ENCODE results near the gene ARL3. TPM values are rescaled to one million over a fixed set of nuclear protein-coding genes. Genes with fewer than 3 reads are reported as not detected.

The ARL3 gene
- total RNA-seq, 5 donors from 2014 or later (not counting 1 experiment from before 2014, with no cell fraction given), result 2.7 to 5.0 (median 3.5) TPM

DNA sequence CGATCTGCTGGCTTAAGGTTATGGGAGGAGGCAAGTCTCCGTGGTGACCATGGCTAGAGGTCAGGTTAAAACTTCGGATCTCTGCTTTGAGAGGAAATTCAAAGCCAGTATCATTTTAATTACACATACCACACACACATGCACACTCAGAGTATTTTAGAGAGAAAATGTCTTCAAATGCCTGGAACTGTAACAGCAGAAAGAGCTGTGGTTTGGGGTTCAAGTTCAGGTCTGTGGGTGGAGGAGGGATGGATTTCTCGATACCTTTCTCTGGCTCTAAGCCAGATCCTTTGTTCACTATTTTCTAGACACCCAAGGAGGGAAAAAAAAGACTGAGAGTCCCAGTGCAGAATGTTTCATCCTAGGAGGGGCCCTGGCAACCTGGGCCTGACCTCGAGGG is 32.5 kb downstream of the ARL3 start:
- POLR2A ChIA-PET, result interaction anchor here in 1 of 2 donors (0.7 kb wide), 1 partner anchor 592 kb away, joined by 3 read pairs; no protein-coding TSS in a partner anchor
- H3K4me3 Mint-ChIP-seq, result no peak overlapping the region

DNA sequence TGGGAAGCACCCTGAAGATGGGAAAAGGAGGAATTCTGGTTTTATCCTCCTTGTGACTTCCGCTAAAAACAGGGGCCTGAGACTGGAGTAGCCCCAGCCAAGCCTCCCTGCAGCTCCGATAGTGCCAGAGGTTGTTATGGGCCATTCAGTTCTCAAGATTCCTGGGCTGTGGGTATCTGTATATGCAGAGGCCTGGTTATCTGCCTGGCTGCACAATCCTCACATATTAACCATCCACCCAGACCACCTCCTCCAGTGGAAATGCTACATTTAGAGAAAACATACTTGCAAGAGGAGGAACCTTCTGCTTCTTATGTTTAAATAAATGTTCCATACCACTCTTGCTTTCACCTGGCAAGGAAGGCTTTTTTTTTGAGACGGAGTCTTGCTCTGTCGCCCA is 34.6 kb downstream of the ARL3 start:
- no peak overlapping the region for H3K4me3 Mint-ChIP-seq
- H3K9me3 Mint-ChIP-seq, result no peaks in the 10 kb centered on the region
- 100% methylated on average over 3 of the region's 4 CpGs for WGBS (ENCODE audit: insufficient coverage)
- POLR2A ChIA-PET, result no interaction called here
- no peak for DNase-seq
- peaks cover 32 to 34% of the 10 kb centered on the region in 2 experiments for H3K4me1 ChIP-seq (ENCODE audit: control insufficient read depth in 1 of 2, extremely low read depth in 1 of 2, insufficient read depth in 2 of 2, low read length in 2 of 2)
- peaks cover 19% of the 10 kb centered on the region for H3K36me3 Mint-ChIP-seq
- H3K4me1 Mint-ChIP-seq, result peaks cover 41 to 53% (median 41%) of the 10 kb centered on the region in 3 donors
- H3K27ac Mint-ChIP-seq, result no peak overlapping the region
- no peak overlapping the region for H3K27ac ChIP-seq (ENCODE audit: low read length)
- H3K9me3 ChIP-seq, result no peaks in the 10 kb centered on the region
- CTCF ChIA-PET, result no interaction called here
- ATAC-seq (replicated peaks in 1 of 4), result no peak
- peaks cover 0 to 4% of the 10 kb centered on the region in 2 donors for H3K36me3 ChIP-seq (ENCODE audit: control insufficient read depth in 2 of 2, extremely low read depth in 1 of 2, insufficient read depth in 1 of 2, low read length in 1 of 2)
- H3K4me3 ChIP-seq (ENCODE audit: control insufficient read depth in 1 of 2, extremely low read depth in 1 of 2, low read length in 1 of 2), result no peak overlapping the region
- no peaks in the 10 kb centered on the region for H3K27me3 Mint-ChIP-seq
- H3K27me3 ChIP-seq (replicated peaks in 1 of 2; ENCODE audit: control insufficient read depth in 2 of 2, extremely low read depth in 1 of 2, insufficient read depth in 2 of 2, low read length in 1 of 2), result no peaks in the 10 kb centered on the region

More for the DNA sequence above, 32.5 kb downstream of the ARL3 start:
- Histone ChIP-seq H3K27me3 (replicated peaks in 1 of 2; ENCODE audit: control insufficient read depth in 2 of 2, extremely low read depth in 1 of 2, insufficient read depth in 2 of 2, low read length in 1 of 2) (no peaks in the 10 kb centered on the region), H3K4me1 (ENCODE audit: control insufficient read depth in 1 of 2, extremely low read depth in 1 of 2, insufficient read depth in 2 of 2, low read length in 2 of 2) (peaks cover 12 to 14% of the 10 kb centered on the region in 2 experiments), H3K9me3 (no peaks in the 10 kb centered on the region), H3K4me3 (ENCODE audit: control insufficient read depth in 1 of 2, extremely low read depth in 1 of 2, low read length in 1 of 2) (no peak overlapping the region), H3K36me3 (ENCODE audit: control insufficient read depth in 2 of 2, extremely low read depth in 1 of 2, insufficient read depth in 1 of 2, low read length in 1 of 2) (peaks cover 0 to 9% of the 10 kb centered on the region in 2 donors), H3K27ac (ENCODE audit: low read length) (no peak overlapping the region)
- Mint-ChIP-seq H3K4me1 (peaks cover 21 to 32% (median 25%) of the 10 kb centered on the region in 3 donors), H3K9me3 (no peaks in the 10 kb centered on the region), H3K27ac (peak overlapping the region in 1 of 2 donors; percentile 31), H3K27me3 (no peaks in the 10 kb centered on the region), H3K36me3 (peaks cover 23% of the 10 kb centered on the region)
- no peak for ATAC-seq (replicated peaks in 1 of 4)
- WGBS (ENCODE audit: insufficient coverage), result no CpG with 5 or more reads among the region's 5 CpGs
- no peak for DNase-seq
- CTCF ChIA-PET, result no interaction called here

DNA sequence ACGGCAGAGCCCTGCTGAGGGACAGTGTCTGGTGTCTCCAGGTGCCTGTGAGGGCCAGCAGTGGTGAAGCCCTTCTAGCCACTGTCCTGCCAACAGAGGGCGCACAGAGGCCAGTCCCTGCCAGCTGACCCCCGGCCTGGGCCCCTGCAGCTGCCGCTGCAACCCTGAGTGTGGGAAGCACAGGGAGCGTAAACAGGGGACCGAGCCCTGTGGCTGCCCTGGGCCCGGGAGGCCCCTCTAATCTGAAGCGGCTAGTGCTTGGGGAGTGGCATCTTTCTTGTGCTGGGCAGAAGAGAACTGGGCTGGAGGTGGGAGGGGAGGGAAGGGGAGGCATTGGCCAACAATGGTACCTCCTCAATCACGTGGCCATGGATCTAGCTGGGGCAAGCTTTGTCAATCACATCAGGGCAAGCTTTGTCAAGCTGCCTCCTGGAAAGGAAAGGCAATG is 35.3 kb downstream of the ARL3 start:
- Mint-ChIP-seq H3K4me3 (no peak overlapping the region), H3K27ac (peak overlapping the region; percentile 49 to 73), H3K27me3 (no peaks in the 10 kb centered on the region), H3K9me3 (no peaks in the 10 kb centered on the region), H3K4me1 (peaks cover 48 to 61% (median 48%) of the 10 kb centered on the region in 3 donors), H3K36me3 (peaks cover 18% of the 10 kb centered on the region)
- no peak overlapping the region for H3K4me3 ChIP-seq (ENCODE audit: control insufficient read depth in 1 of 2, extremely low read depth in 1 of 2, low read length in 1 of 2)
- POLR2A ChIA-PET, result interaction anchor here in 1 of 2 donors (0.9 kb wide), 1 partner anchor 7 kb away, joined by 3 read pairs; no protein-coding TSS in a partner anchor
- peaks cover 33 to 41% of the 10 kb centered on the region in 2 experiments for H3K4me1 ChIP-seq (ENCODE audit: control insufficient read depth in 1 of 2, extremely low read depth in 1 of 2, insufficient read depth in 2 of 2, low read length in 2 of 2)
- ATAC-seq (replicated peaks in 1 of 4), result no peak
- no peaks in the 10 kb centered on the region for H3K9me3 ChIP-seq
- no peaks in the 10 kb centered on the region for H3K27me3 ChIP-seq (replicated peaks in 1 of 2; ENCODE audit: control insufficient read depth in 2 of 2, extremely low read depth in 1 of 2, insufficient read depth in 2 of 2, low read length in 1 of 2)
- CTCF ChIA-PET, result interaction anchor here in 1 of 2 donors (0.6 kb wide), 1 partner anchor 666 kb away, joined by 3 read pairs; no protein-coding TSS in a partner anchor
- H3K27ac ChIP-seq (ENCODE audit: low read length), result no peak overlapping the region
- peak in 1 of 35 experiments; percentile 22 for DNase-seq
- 65% methylated on average over 9 of the region's 9 CpGs for WGBS (ENCODE audit: insufficient coverage)
- peaks cover 0 to 4% of the 10 kb centered on the region in 2 donors for H3K36me3 ChIP-seq (ENCODE audit: control insufficient read depth in 2 of 2, extremely low read depth in 1 of 2, insufficient read depth in 1 of 2, low read length in 1 of 2)

DNA sequence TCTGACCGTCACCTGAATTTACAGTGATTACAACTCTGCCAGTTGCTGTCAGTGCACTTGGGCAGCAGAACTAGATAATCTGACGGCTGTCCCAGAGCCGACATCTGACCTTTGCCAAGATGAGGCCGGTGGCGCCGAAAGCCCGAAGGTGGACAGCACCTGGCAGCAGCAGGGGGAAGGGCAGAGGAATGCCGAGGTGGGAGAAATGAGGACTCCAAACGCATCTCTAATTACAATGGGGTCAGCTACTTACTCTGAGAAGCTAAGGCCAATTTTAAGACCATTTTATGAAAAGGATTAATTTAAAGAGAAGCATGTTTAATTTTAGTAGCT is 36.2 kb downstream of the ARL3 start:
- no peaks in the 10 kb centered on the region for H3K27me3 ChIP-seq (replicated peaks in 1 of 2; ENCODE audit: control insufficient read depth in 2 of 2, extremely low read depth in 1 of 2, insufficient read depth in 2 of 2, low read length in 1 of 2)
- peaks cover 0 to 4% of the 10 kb centered on the region in 2 donors for H3K36me3 ChIP-seq (ENCODE audit: control insufficient read depth in 2 of 2, extremely low read depth in 1 of 2, insufficient read depth in 1 of 2, low read length in 1 of 2)
- no peak overlapping the region for H3K4me3 Mint-ChIP-seq
- WGBS (ENCODE audit: insufficient coverage), result 97% methylated on average over 9 of the region's 9 CpGs
- H3K9me3 Mint-ChIP-seq, result no peaks in the 10 kb centered on the region
- H3K4me1 Mint-ChIP-seq, result peaks cover 55 to 69% (median 56%) of the 10 kb centered on the region in 3 donors
- H3K36me3 Mint-ChIP-seq, result peaks cover 13% of the 10 kb centered on the region
- H3K9me3 ChIP-seq, result no peaks in the 10 kb centered on the region
- DNase-seq (no peak), ATAC-seq (replicated peaks in 1 of 4) (no peak)
- peaks cover 40 to 49% of the 10 kb centered on the region in 2 experiments for H3K4me1 ChIP-seq (ENCODE audit: control insufficient read depth in 1 of 2, extremely low read depth in 1 of 2, insufficient read depth in 2 of 2, low read length in 2 of 2)
- no peak overlapping the region for H3K27ac ChIP-seq (ENCODE audit: low read length)
- peak overlapping the region in 1 of 2 donors; percentile 27 for H3K27ac Mint-ChIP-seq
- no peaks in the 10 kb centered on the region for H3K27me3 Mint-ChIP-seq
- POLR2A ChIA-PET, result interaction anchor here in 1 of 2 donors (0.6 to 0.9 kb wide), 2 partner anchors 8 to 226 kb away, joined by 3 read pairs; partner anchors contain the start of gene C10orf95
- no peak overlapping the region for H3K4me3 ChIP-seq (ENCODE audit: control insufficient read depth in 1 of 2, extremely low read depth in 1 of 2, low read length in 1 of 2)
- CTCF ChIA-PET, result interaction anchor here in 1 of 2 donors (0.6 kb wide), 2 partner anchors 21 to 872 kb away, joined by 3 to 4 read pairs; no protein-coding TSS in a partner anchor

DNA sequence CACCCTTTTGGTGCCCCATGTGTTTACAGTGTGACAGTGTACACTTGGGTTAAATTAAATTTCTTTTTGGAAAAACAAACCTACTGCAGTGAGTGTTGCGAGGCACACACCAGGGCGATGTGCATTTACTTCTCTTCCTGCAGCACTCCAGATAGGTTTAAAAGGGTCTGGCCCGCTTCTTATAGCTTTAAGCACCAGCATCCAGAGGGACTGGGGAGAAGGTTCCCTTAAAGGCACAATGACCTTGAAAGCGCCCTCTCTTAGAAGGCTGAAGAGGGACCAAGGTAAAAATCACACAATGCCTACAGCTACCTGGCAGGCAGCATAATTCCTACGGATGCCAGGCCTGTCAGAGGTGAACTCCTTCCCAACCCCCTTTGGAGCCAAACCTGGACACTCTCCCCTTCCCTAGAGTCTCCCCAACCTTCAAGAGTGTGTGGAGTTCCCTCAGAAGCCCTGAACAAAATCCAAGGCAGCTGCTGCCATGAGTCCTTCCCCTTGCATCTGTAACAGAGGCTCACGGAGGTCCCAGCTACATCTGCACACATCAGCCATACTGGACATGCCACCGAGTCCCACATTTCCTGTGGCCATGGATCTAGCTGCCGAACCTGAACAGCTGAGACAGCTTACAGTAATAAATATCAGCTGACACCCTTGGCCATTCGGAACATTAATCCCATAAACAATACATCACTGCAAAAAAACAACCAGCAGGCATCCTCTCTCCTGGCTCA is 36.7 kb downstream of the ARL3 start:
- POLR2A ChIA-PET, result interaction anchor here in 1 of 2 donors (0.6 to 0.9 kb wide), 2 partner anchors 9 to 226 kb away, joined by 3 read pairs; partner anchors contain the start of gene C10orf95
- WGBS (ENCODE audit: insufficient coverage), result 93% methylated on average over 8 of the region's 9 CpGs
- H3K4me1 Mint-ChIP-seq, result peaks cover 55 to 73% (median 60%) of the 10 kb centered on the region in 3 donors
- Histone ChIP-seq H3K36me3 (ENCODE audit: control insufficient read depth in 2 of 2, extremely low read depth in 1 of 2, insufficient read depth in 1 of 2, low read length in 1 of 2) (peaks cover 0 to 4% of the 10 kb centered on the region in 2 donors), H3K27me3 (replicated peaks in 1 of 2; ENCODE audit: control insufficient read depth in 2 of 2, extremely low read depth in 1 of 2, insufficient read depth in 2 of 2, low read length in 1 of 2) (no peaks in the 10 kb centered on the region), H3K9me3 (no peaks in the 10 kb centered on the region), H3K27ac (ENCODE audit: low read length) (no peak overlapping the region), H3K4me3 (ENCODE audit: control insufficient read depth in 1 of 2, extremely low read depth in 1 of 2, low read length in 1 of 2) (no peak overlapping the region), H3K4me1 (ENCODE audit: control insufficient read depth in 1 of 2, extremely low read depth in 1 of 2, insufficient read depth in 2 of 2, low read length in 2 of 2) (peaks cover 40 to 53% of the 10 kb centered on the region in 2 experiments)
- ATAC-seq (replicated peaks in 1 of 4), result no peak
- H3K27me3 Mint-ChIP-seq, result no peaks in the 10 kb centered on the region
- H3K27ac Mint-ChIP-seq, result peak overlapping the region; percentile 27 to 66
- H3K4me3 Mint-ChIP-seq, result no peak overlapping the region
- no peaks in the 10 kb centered on the region for H3K9me3 Mint-ChIP-seq
- no peak for DNase-seq
- peaks cover 13% of the 10 kb centered on the region for H3K36me3 Mint-ChIP-seq
- CTCF ChIA-PET, result interaction anchor here in 1 of 2 donors (0.6 kb wide), 2 partner anchors 22 to 872 kb away, joined by 3 to 4 read pairs; no protein-coding TSS in a partner anchor

DNA sequence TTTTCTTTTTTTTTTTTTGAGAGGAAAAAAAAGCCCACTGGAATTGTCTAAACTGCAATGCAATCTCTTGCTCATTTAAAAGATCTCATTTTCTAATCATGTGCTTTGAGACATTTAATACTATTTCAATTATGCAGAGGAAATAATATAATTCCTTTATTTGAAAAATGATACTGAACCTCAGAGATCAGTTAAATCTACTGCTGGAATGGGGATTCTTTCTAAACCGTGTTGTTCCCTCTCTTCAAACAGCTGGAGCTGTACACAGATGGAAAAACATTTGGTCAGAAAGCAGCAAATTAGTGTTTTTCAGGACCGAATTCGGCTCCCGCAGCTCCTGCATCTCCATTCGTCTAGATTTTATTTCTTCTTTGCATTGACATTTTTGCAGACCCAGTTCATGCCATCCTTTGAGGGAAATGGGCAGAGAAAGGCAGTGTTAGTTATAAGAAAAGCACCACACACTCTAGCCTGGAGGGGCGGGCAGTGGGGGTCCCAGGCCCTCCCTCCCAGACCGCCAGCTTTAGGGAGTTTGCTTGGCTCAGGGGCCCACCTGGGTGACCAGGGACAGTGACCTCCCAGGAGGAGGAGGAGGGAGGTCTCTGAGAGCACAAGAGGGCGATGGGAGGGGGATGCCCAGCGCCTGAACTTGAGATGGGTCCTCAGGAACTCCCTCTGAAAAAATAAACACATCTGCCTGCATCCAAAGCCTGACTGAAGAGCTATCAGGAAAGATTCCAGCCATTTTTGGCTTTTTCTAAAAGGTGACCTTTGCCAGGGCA is 37.5 kb downstream of the ARL3 start:
- Histone ChIP-seq H3K36me3 (ENCODE audit: control insufficient read depth in 2 of 2, extremely low read depth in 1 of 2, insufficient read depth in 1 of 2, low read length in 1 of 2) (no peaks in the 10 kb centered on the region), H3K4me1 (ENCODE audit: control insufficient read depth in 1 of 2, extremely low read depth in 1 of 2, insufficient read depth in 2 of 2, low read length in 2 of 2) (peaks cover 34 to 46% of the 10 kb centered on the region in 2 experiments), H3K4me3 (ENCODE audit: control insufficient read depth in 1 of 2, extremely low read depth in 1 of 2, low read length in 1 of 2) (no peak overlapping the region), H3K9me3 (no peaks in the 10 kb centered on the region), H3K27ac (ENCODE audit: low read length) (no peak overlapping the region), H3K27me3 (replicated peaks in 1 of 2; ENCODE audit: control insufficient read depth in 2 of 2, extremely low read depth in 1 of 2, insufficient read depth in 2 of 2, low read length in 1 of 2) (no peaks in the 10 kb centered on the region)
- H3K4me1 Mint-ChIP-seq, result peaks cover 47 to 67% (median 53%) of the 10 kb centered on the region in 3 donors
- peaks cover 7% of the 10 kb centered on the region for H3K36me3 Mint-ChIP-seq
- H3K4me3 Mint-ChIP-seq, result peak overlapping the region in 1 of 3 donors; percentile 78
- POLR2A ChIA-PET, result interaction anchor here (0.7 to 1.1 kb wide), 2 partner anchors 10 to 31 kb away, joined by 3 to 4 read pairs; no protein-coding TSS in a partner anchor
- H3K9me3 Mint-ChIP-seq, result no peaks in the 10 kb centered on the region
- CTCF ChIA-PET, result interaction anchor here in 1 of 2 donors (0.6 to 0.8 kb wide), 3 partner anchors 18 to 278 kb away, joined by 3 to 4 read pairs (median 3); partner anchors contain the start of genes ARL3 and SFXN2
- 86% methylated on average over 1 of the region's 9 CpGs for WGBS (ENCODE audit: insufficient coverage)
- ATAC-seq (replicated peaks in 1 of 4), result no peak
- no peak for DNase-seq
- H3K27ac Mint-ChIP-seq, result peak overlapping the region; percentile 72 to 96
- H3K27me3 Mint-ChIP-seq, result no peaks in the 10 kb centered on the region
